Measurements from ENCODE around the gene KDM5A. TPM values are rescaled to one million over a fixed set of nuclear protein-coding genes. Genes with fewer than 3 reads are reported as not detected.

The KDM5A gene
- polyA plus RNA-seq, 1 donor (not counting 4 experiments of a cell fraction or from before 2014, with no cell fraction given) = 14.5 TPM

DNA sequence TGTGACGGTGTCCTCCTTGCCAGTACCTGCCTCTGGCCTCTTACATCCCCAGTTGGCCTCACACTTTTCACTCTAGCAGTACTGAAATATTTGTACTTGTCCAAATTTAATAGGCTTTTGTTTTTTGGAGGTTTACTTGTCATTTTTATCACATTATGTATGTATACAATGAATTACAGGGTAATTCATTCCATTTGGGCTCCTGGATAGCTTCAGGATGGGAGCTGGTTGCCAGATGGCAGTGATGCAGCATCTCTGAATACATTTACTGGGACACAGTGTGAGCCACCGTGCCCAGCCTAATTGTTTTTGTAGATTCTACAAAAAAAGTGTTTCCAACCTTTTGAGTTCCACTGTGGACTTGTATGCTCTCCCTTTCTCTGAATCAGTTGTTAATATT lies 25.7 kb upstream of the KDM5A start:
- dilution Hi-C loops (cut with MboI; ENCODE audit: extremely low pct_ligation_motif_present, low sequenced_read_pairs) = no loop called here
- no peaks in the 10 kb centered on the region for H3K9me3 ChIP-seq (ENCODE audit: control insufficient read depth, low read depth, low read length)
- H3K27ac ChIP-seq (ENCODE audit: control insufficient read depth, insufficient read depth, low read length) = no peak overlapping the region
- TF ChIP-seq EZH2 (IDR thresholded peaks at IDR 0.05; ENCODE audit: low read length) = no peak
- TF ChIP-seq, protein P1, sequence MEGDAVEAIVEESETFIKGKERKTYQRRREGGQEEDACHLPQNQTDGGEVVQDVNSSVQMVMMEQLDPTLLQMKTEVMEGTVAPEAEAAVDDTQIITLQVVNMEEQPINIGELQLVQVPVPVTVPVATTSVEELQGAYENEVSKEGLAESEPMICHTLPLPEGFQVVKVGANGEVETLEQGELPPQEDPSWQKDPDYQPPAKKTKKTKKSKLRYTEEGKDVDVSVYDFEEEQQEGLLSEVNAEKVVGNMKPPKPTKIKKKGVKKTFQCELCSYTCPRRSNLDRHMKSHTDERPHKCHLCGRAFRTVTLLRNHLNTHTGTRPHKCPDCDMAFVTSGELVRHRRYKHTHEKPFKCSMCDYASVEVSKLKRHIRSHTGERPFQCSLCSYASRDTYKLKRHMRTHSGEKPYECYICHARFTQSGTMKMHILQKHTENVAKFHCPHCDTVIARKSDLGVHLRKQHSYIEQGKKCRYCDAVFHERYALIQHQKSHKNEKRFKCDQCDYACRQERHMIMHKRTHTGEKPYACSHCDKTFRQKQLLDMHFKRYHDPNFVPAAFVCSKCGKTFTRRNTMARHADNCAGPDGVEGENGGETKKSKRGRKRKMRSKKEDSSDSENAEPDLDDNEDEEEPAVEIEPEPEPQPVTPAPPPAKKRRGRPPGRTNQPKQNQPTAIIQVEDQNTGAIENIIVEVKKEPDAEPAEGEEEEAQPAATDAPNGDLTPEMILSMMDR (optimal IDR thresholded peaks at IDR 0.05 in 1 of 3, IDR thresholded peaks at IDR 0.05 in 1 of 3, conservative IDR thresholded peaks at IDR 0.05 in 1 of 3; ENCODE audit: extremely low read depth in 1 of 3, insufficient read depth in 2 of 3, low read length in 3 of 3) = no peak
- DNase-seq (ENCODE audit: low read depth, low spot score) = no peak
- no peak for FAIRE-seq
- no peak overlapping the region for H2AFZ ChIP-seq (ENCODE audit: control insufficient read depth, low read length)
- no peaks in the 10 kb centered on the region for H3K27me3 ChIP-seq (ENCODE audit: control insufficient read depth, extremely low read depth, insufficient read depth, low read length)
- H3K9me1 ChIP-seq (ENCODE audit: control insufficient read depth, extremely low read depth, insufficient read depth, low read length) = no peaks in the 10 kb centered on the region
- no peak overlapping the region for H3K9ac ChIP-seq (ENCODE audit: control insufficient read depth, extremely low read depth, insufficient read depth, low read length)
- H3K4me1 ChIP-seq (ENCODE audit: control insufficient read depth, extremely low read depth, insufficient read depth, low read length) = no peaks in the 10 kb centered on the region
- no peak overlapping the region for H3K4me3 ChIP-seq (ENCODE audit: control insufficient read depth in 2 of 3, extremely low read depth in 1 of 3, insufficient read depth in 2 of 3, low read depth in 1 of 3, low read length in 3 of 3)
- H4K20me1 ChIP-seq (ENCODE audit: control insufficient read depth, extremely low read depth, insufficient read depth, low read length) = no peaks in the 10 kb centered on the region
- H3K79me2 ChIP-seq (ENCODE audit: control insufficient read depth, insufficient read depth, low read length) = no peaks in the 10 kb centered on the region
- H3K36me3 ChIP-seq (ENCODE audit: control insufficient read depth in 2 of 2, extremely low read depth in 1 of 2, insufficient read depth in 2 of 2, low read length in 2 of 2) = peaks cover 5 to 8% of the 10 kb centered on the region in 2 experiments
- no peak overlapping the region for H3K4me2 ChIP-seq (ENCODE audit: control insufficient read depth, extremely low read depth, insufficient read depth, low read depth, low read length)

DNA sequence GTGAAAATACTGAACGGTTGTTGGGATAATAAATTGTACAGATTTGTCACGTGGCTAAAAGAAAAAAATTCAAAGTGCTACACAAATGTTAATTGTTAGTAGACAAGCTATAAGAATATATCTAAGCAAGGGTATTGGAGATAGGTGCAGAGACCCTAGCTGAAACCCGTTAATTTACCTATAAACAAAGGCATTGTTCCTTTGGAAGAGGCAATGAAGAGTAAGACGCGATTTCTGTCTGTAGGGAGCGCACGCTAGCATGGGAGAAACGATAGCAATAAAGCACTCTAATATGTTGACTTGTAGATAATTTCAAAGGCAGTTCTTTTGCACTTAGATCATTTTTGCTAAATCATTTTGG lies 12.9 kb upstream of the KDM5A start:
- Histone ChIP-seq H3K9me1 (ENCODE audit: control insufficient read depth, extremely low read depth, insufficient read depth, low read length) (no peaks in the 10 kb centered on the region), H3K79me2 (ENCODE audit: control insufficient read depth, insufficient read depth, low read length) (no peaks in the 10 kb centered on the region), H3K4me2 (ENCODE audit: control insufficient read depth, extremely low read depth, insufficient read depth, low read depth, low read length) (peak overlapping the region; percentile 88), H3K27me3 (ENCODE audit: control insufficient read depth, extremely low read depth, insufficient read depth, low read length) (no peaks in the 10 kb centered on the region), H2AFZ (ENCODE audit: control insufficient read depth, low read length) (peak overlapping the region; percentile 99), H3K36me3 (ENCODE audit: control insufficient read depth in 2 of 2, extremely low read depth in 1 of 2, insufficient read depth in 2 of 2, low read length in 2 of 2) (peaks cover 0 to 3% of the 10 kb centered on the region in 2 experiments), H3K9ac (ENCODE audit: control insufficient read depth, extremely low read depth, insufficient read depth, low read length) (peak overlapping the region; percentile 90), H3K4me1 (ENCODE audit: control insufficient read depth, extremely low read depth, insufficient read depth, low read length) (peaks cover 13% of the 10 kb centered on the region), H3K27ac (ENCODE audit: control insufficient read depth, insufficient read depth, low read length) (peak overlapping the region; percentile 80), H3K4me3 (ENCODE audit: control insufficient read depth in 2 of 3, extremely low read depth in 1 of 3, insufficient read depth in 2 of 3, low read depth in 1 of 3, low read length in 3 of 3) (peak overlapping the region; percentile 78 to 95 (median 86)), H4K20me1 (ENCODE audit: control insufficient read depth, extremely low read depth, insufficient read depth, low read length) (no peaks in the 10 kb centered on the region), H3K9me3 (ENCODE audit: control insufficient read depth, low read depth, low read length) (no peaks in the 10 kb centered on the region)
- peak; percentile 53 for FAIRE-seq
- DNase-seq (ENCODE audit: low read depth, low spot score) = no peak
- TF ChIP-seq, protein P1 (optimal IDR thresholded peaks at IDR 0.05 in 1 of 3, IDR thresholded peaks at IDR 0.05 in 1 of 3, conservative IDR thresholded peaks at IDR 0.05 in 1 of 3; ENCODE audit: extremely low read depth in 1 of 3, insufficient read depth in 2 of 3, low read length in 3 of 3) = peak; percentile 36 to 47 (median 41)
- no peak for TF ChIP-seq EZH2 (IDR thresholded peaks at IDR 0.05; ENCODE audit: low read length)
- dilution Hi-C loops (cut with MboI; ENCODE audit: extremely low pct_ligation_motif_present, low sequenced_read_pairs) = no loop called here

Measured in keratinocyte (primary cell).